ENCODE data around the gene CCDC187. TPM values are rescaled to one million over a fixed set of nuclear protein-coding genes. Genes with fewer than 3 reads are reported as not detected.

Gene CCDC187
- polyA plus RNA-seq, 1 donor (not counting 4 experiments of a cell fraction or from before 2014, with no cell fraction given) = 0.03 TPM

- FAIRE-seq = no peak
- DNase-seq (ENCODE audit: low read depth, low spot score) = no peak
- no peak overlapping the region for H3K4me2 ChIP-seq (ENCODE audit: control insufficient read depth, extremely low read depth, insufficient read depth, low read depth, low read length)
- H3K27ac ChIP-seq (ENCODE audit: control insufficient read depth, insufficient read depth, low read length) = no peak overlapping the region
- no peaks in the 10 kb centered on the region for H3K9me1 ChIP-seq (ENCODE audit: control insufficient read depth, extremely low read depth, insufficient read depth, low read length)
- peaks cover 31% of the 10 kb centered on the region for H3K27me3 ChIP-seq (ENCODE audit: control insufficient read depth, extremely low read depth, insufficient read depth, low read length)
- no peak overlapping the region for H3K4me3 ChIP-seq (ENCODE audit: control insufficient read depth in 2 of 3, extremely low read depth in 1 of 3, insufficient read depth in 2 of 3, low read depth in 1 of 3, low read length in 3 of 3)
- dilution Hi-C loops (cut with MboI; ENCODE audit: extremely low pct_ligation_motif_present, low sequenced_read_pairs) = no loop called here
- TF ChIP-seq EZH2 (IDR thresholded peaks at IDR 0.05; ENCODE audit: low read length) = no peak
- TF ChIP-seq, protein P1, sequence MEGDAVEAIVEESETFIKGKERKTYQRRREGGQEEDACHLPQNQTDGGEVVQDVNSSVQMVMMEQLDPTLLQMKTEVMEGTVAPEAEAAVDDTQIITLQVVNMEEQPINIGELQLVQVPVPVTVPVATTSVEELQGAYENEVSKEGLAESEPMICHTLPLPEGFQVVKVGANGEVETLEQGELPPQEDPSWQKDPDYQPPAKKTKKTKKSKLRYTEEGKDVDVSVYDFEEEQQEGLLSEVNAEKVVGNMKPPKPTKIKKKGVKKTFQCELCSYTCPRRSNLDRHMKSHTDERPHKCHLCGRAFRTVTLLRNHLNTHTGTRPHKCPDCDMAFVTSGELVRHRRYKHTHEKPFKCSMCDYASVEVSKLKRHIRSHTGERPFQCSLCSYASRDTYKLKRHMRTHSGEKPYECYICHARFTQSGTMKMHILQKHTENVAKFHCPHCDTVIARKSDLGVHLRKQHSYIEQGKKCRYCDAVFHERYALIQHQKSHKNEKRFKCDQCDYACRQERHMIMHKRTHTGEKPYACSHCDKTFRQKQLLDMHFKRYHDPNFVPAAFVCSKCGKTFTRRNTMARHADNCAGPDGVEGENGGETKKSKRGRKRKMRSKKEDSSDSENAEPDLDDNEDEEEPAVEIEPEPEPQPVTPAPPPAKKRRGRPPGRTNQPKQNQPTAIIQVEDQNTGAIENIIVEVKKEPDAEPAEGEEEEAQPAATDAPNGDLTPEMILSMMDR (optimal IDR thresholded peaks at IDR 0.05 in 1 of 3, IDR thresholded peaks at IDR 0.05 in 1 of 3, conservative IDR thresholded peaks at IDR 0.05 in 1 of 3; ENCODE audit: extremely low read depth in 1 of 3, insufficient read depth in 2 of 3, low read length in 3 of 3) = no peak
- H3K79me2 ChIP-seq (ENCODE audit: control insufficient read depth, insufficient read depth, low read length) = no peaks in the 10 kb centered on the region
- no peaks in the 10 kb centered on the region for H4K20me1 ChIP-seq (ENCODE audit: control insufficient read depth, extremely low read depth, insufficient read depth, low read length)
- H2AFZ ChIP-seq (ENCODE audit: control insufficient read depth, low read length) = no peak overlapping the region
- no peaks in the 10 kb centered on the region for H3K36me3 ChIP-seq (ENCODE audit: control insufficient read depth in 2 of 2, extremely low read depth in 1 of 2, insufficient read depth in 2 of 2, low read length in 2 of 2)
- H3K9me3 ChIP-seq (ENCODE audit: control insufficient read depth, low read depth, low read length) = no peaks in the 10 kb centered on the region
- no peak overlapping the region for H3K9ac ChIP-seq (ENCODE audit: control insufficient read depth, extremely low read depth, insufficient read depth, low read length)
- peaks cover 17% of the 10 kb centered on the region for H3K4me1 ChIP-seq (ENCODE audit: control insufficient read depth, extremely low read depth, insufficient read depth, low read length)
These were observed 562 bp upstream of the CCDC187 start for GRCh38 chr9:136304456-136304855.

DNA sequence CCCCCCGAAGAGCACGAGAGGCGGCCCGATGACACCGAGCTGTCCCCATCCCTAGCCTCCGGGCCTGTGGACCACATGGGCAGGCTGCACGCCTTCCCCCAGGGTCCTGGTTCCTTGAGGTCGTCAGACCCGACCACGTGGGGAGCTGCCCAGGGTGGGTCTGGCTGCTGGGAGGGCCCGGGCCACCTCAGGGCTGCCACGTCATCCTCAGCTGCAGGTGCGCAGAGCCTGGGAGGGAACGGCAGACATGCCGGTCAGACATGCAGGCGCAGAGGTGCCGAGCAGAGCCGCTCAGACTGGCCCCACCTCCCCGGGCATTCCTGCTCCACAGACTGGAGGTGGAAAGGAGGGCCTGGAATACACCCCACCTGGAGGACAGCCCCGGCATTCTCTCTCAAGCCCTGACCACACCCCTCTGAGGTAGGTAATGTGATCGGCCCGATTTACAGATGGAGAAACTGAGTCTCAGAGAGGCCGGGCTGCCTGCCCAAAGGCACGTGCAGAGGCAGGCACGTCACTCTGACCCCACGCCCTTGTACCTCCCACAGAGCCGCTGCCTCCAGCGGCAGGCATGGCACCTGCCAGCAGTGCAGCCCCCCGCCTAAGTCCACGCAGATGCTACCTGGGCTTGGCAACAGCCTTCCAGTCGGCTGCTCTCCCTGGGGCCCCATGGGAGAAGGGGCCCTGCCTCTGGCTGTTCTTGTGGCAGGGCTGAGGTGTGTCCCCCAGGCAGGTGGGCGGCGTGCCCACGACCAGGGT, 649 bp downstream of the CCDC187 start:
- H3K4me3 ChIP-seq (ENCODE audit: control insufficient read depth in 2 of 3, extremely low read depth in 1 of 3, insufficient read depth in 2 of 3, low read depth in 1 of 3, low read length in 3 of 3) = no peak overlapping the region
- H3K9me3 ChIP-seq (ENCODE audit: control insufficient read depth, low read depth, low read length) = no peaks in the 10 kb centered on the region
- dilution Hi-C loops (cut with MboI; ENCODE audit: extremely low pct_ligation_motif_present, low sequenced_read_pairs) = no loop called here
- H3K27ac ChIP-seq (ENCODE audit: control insufficient read depth, insufficient read depth, low read length) = no peak overlapping the region
- H3K36me3 ChIP-seq (ENCODE audit: control insufficient read depth in 2 of 2, extremely low read depth in 1 of 2, insufficient read depth in 2 of 2, low read length in 2 of 2) = no peaks in the 10 kb centered on the region
- H3K27me3 ChIP-seq (ENCODE audit: control insufficient read depth, extremely low read depth, insufficient read depth, low read length) = peaks cover 31% of the 10 kb centered on the region
- H3K4me2 ChIP-seq (ENCODE audit: control insufficient read depth, extremely low read depth, insufficient read depth, low read depth, low read length) = peak overlapping the region; percentile 3
- H2AFZ ChIP-seq (ENCODE audit: control insufficient read depth, low read length) = peak overlapping the region; percentile 9
- TF ChIP-seq, protein P1 (optimal IDR thresholded peaks at IDR 0.05 in 1 of 3, IDR thresholded peaks at IDR 0.05 in 1 of 3, conservative IDR thresholded peaks at IDR 0.05 in 1 of 3; ENCODE audit: extremely low read depth in 1 of 3, insufficient read depth in 2 of 3, low read length in 3 of 3) = peak in 1 of 3 experiments; percentile 1
- TF ChIP-seq EZH2 (IDR thresholded peaks at IDR 0.05; ENCODE audit: low read length) = no peak
- FAIRE-seq = no peak
- peak; percentile 75 for DNase-seq (ENCODE audit: low read depth, low spot score)
- H4K20me1 ChIP-seq (ENCODE audit: control insufficient read depth, extremely low read depth, insufficient read depth, low read length) = no peaks in the 10 kb centered on the region
- no peaks in the 10 kb centered on the region for H3K79me2 ChIP-seq (ENCODE audit: control insufficient read depth, insufficient read depth, low read length)
- no peaks in the 10 kb centered on the region for H3K9me1 ChIP-seq (ENCODE audit: control insufficient read depth, extremely low read depth, insufficient read depth, low read length)
- H3K9ac ChIP-seq (ENCODE audit: control insufficient read depth, extremely low read depth, insufficient read depth, low read length) = no peak overlapping the region
- H3K4me1 ChIP-seq (ENCODE audit: control insufficient read depth, extremely low read depth, insufficient read depth, low read length) = peaks cover 17% of the 10 kb centered on the region
